HPDE6-E6E7 (cell line): ENCODE measurements around the gene CECR2.
A peak's percentile ranks its signal among the peaks of the same experiment; 100 is the strongest.

Source experiments
- DNase-seq: peaks from one replicate; pipeline ENCODE4 v3.0.0; 2011; ENCODE audit warnings: missing footprints; ENCODE audit errors: extremely low spot score

The CECR2 gene

DNA sequence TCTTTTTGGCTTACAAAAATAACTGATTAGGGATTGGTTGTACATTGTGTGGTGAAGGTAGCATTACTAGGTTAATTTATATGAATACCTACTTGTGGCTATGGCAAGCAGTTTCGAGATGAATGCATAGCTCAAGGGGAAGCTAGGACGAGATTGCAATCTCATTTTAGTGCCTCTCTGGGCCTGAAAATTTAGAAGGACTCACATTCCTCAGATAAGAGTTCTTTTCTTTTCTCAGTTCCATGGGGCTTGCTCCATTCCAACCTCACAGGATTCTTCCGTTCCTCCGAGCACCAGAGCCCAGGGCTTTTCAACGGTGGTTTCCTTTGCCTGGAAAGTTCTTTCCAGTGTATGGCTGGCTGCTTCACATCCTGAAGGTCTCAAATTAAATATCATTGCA is 82.1 kb downstream of the CECR2 start:
- DNase-seq: no peak

DNA sequence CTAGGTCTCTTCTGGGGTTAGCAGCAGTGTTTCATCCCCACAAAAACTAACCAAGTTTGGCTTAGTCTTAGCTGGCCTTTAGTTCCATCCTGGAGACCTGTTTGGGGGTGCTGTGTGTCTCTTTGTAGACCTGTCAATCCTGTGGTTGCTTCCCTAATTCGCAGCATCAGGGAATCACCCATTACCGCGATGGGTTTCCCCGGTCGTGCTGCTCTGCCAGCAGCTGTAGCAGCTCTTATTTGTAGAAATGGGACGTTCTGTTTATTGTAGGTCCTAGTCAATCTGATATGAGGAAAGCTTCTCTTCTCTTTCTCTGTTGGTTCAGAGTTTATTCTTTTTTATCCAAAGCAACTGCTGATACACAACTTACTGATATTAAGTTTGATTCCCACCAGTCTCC is 91.6 kb downstream of the CECR2 start:
- no peak for DNase-seq

DNA sequence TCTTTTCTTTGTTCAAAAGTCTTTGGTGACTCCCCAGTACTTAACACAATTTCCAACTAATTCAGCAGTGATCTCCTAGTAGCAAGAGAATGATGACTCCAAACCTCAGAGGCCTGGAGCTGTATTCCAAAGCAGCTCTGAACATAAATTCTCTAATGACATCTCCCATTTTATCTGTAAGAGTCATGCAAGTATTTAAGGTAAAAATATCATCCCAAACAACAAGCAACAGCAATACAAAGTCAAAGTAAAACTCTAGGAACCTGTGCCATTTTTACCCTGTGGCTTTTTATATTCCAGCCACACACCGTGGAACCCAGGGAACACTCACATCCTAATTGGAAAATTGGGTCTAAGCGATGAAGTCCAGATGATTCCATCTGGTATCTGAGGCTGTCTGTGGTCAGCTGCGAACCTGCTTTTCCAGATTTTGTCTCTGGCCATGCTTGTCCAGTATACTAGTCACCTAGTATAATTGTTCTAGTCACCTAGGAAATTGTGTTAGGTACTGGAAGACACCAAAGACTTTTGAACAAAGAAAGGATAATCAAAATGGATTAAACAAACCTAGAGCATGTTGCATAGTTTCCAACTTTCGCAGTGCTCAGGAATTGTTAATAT is 101.7 kb downstream of the CECR2 start:
- no peak for DNase-seq

DNA sequence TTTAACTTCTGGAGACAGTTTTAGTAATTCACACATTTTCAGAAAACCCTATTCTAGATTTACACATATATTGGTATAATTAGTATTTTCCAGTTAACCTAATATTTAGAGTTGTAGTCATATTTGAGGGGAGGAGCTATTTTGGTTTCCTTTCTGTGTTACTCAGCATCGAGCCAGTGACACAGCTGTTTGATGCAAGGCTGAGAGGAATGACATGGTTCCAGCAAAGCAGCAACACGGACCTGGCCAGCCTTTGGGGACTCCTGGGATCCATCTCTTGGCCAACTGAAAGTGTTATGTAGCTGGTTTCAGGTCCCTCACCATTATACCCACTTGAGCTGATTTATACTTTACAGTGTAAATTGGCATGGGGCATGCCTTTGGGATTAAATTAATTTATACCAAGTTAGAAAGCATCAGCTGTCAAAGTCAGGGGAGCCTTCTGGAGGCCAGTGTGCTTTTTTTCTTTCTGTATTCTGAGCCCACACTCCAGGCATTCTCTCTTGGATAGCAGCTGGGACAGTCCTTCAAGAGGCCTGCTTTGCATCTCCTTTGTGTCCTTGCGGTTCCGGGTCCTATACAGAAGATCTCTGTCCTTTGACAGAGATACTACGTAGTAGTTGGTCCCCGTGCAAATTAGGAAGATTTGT is 102.8 kb downstream of the CECR2 start:
- DNase-seq: no peak

DNA sequence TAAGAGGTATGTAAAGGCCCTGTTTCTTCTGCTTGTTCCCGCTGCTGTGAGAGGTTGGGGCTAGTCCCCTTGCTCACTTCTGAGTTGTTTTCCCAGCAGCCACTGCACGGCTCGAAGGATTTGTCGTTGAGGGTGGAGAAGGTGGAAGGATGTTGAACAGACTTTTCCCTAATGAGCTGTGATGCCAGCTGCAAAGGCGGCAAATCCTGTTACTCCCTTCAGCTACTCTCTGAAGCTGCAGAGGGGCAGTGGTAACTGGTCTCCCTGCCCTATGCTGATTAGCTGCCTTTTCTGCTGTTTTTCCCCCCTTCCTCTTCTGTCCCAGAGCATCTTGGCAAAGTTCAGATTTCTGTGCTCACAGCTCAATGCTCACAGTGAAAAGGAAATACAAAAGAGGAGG is 103.7 kb downstream of the CECR2 start:
- no peak for DNase-seq

DNA sequence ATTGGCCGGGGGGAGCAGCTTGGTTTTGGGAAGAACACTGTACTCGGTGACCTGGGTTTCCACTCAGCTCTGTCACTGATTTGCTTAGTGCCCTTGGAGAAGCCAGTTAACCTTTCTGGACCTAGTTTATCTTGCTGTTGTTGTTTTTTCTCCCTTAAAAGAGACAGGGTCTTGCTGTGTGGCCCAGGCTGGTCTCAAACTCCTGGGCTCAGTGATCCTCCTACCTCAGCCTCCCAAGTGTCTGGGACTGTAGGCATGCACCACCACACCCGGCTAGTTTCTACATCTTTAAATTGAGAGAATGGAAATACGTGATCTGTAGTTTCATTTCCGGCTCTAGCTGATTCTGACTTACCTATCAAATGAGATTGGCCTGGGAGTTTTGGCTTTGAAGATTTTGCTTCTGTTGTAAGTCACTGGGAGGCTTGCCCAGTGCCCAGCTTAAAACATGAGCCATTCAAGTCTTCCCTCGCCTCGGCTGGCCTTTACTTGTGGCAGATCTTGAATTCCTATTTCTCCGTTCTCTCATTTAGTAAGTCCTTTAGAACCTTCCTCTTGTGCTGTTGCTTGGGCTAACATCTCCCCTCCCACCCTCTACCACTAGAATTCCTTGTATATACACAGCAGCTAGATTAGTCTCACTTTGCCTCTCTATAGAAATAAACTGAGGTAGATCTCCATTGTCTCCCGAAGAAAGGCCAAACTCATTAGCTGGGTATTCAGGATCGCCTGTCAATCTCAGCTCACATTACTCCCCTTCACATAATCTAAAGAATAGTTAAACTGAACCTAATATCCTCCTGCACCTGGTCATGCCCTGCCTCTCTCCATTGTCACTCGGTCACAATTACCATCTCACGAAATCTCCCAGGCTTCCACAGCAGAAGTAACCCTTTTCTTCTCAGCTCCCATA is 106.3 kb downstream of the CECR2 start:
- DNase-seq: no peak

DNA sequence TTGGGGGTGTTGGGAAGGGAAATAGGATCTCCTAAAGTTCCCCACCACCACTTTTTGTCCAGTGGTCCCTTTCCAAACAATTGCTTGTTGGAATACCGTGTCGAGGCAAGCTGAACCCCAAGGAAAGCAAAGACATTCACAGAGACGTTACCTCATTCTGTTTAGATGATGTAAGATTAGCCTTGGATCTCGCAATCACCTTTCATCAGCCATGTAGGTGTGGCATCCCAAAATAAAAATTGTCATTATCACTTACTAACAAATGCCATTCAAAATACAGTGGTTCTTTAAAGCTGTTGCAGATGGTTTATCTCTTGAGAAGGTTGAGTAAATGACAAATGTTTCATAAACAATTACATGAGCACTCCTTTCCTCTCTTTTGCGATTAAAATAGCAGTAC is 107.6 kb downstream of the CECR2 start:
- no peak for DNase-seq

DNA sequence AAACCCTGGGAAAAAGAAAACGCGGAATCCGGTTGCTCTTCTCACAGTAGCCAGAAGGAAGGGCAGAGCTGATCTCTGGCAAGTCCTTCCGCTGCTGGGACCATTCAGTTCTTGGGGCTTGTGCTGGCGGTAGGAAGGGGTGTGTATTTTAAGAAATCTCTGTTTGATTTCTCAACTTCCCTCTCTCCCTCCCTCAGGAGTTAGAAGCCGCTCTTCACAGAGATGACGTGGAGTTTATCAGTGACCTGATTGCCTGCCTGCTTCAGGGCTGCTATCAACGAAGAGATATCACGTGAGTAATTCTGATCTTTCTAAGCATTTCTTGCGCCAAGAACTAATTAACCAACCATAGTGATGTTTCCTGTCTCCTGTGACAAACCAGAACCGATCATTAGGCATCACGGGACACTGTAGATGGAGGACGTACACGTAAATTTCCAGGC is 108.2 kb downstream of the CECR2 start:
- no peak for DNase-seq

DNA sequence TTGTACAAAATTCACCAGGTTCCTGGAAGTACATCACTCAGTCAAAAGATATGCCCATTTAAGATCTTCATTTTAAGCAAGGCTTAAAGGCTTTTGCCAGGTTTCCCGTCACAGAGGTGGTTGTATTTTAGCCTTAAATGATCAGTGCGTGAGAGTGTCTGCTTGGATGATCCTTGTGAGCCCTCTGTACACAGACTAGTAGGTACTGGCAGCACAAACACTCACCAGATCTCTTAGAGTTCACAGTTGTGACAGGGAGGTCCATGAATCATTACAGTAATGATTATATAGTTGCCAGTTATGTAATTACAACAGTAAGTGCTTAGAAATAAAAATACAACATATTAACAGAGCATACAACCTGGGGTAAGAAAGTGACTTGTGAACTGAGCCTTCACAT is 109.9 kb downstream of the CECR2 start:
- DNase-seq: no peak

DNA sequence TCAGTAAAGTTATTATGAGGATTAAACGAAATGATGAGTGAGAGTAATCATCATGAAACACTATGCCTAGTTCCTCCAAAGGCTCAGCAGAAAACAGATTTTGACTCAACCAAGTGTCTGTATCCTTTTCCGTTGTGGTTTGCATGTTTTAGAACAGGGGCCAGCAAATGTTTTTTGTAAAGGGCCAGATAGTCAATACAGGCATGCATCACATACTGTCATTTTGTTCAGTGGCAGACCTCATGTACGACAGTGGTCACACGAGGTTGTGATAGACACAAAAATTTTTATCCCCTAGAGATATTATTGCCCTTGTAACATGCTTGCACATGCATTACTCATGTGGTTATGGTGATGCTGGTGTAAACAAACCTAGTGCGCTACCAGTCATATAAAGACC is 112.2 kb downstream of the CECR2 start:
- DNase-seq: no peak

DNA sequence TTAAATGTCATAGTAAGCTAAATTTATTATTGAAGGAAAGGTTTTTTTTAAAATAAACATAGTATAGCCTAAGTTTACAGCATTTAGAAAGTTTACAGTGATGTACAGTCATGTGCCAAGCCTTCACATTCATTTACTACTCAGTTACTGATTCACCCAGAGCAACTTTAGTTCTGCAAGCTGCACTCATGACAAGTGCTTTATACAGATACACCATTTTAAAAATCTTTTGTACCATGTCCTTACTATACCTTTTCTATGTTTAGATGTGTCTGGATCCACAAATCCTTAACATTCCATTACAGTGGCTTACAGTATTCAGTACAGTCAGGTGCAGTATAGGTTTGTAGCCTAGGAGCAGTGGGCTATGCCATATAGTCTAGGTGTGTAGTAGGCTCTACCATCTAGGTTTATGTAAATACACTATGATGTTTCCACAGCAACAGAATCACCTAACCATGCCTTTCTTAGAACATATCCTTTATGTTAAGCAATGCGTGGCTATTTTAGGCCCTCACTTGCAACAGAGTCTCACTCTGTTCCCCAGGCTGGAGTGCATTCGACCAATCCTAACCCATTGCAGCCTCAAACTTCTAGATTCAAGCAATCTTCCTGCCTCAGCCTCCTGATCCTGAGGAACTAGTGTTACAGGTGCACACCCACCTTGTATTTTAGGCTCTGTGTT is 114.6 kb downstream of the CECR2 start:
- DNase-seq: no peak

DNA sequence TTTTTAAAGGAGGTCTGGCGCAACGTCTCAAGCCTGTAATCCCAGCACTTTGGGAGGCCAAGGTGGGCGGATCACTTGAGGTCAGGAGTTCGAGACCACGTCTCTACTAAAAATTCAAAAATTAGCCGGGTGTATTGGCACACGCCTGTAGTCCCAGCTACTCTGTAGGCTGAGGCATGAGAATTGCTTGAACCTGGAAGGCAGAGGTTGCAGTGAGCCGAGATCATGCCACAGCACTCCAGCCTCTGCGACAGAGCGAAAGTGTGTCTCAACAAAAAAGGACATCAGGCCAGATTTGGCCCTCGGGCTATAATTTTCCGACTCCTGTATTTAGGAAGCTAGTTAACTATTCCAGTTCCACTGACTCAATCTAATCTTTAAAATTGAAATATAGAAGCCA is 115.3 kb downstream of the CECR2 start:
- no peak for DNase-seq

DNA sequence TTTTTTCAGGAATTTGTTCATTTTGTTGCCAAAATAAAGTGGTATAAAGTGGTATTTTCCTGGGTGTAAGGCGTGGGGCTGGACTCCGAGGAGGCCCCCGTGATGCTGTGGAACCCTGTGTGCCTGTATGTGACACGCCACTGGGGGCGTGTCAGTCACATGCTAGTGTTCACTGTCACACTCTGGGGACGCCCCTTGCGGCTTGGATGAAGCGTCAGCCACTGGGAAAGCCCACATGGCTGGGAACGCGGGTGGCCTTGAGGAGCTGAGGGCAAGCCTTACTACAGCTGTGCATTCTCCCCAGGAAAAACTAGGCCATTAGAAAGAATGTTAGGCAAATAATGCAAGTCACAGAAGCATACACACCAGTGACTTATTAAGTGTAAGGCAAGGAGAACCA is 117.1 kb downstream of the CECR2 start:
- DNase-seq: no peak

DNA sequence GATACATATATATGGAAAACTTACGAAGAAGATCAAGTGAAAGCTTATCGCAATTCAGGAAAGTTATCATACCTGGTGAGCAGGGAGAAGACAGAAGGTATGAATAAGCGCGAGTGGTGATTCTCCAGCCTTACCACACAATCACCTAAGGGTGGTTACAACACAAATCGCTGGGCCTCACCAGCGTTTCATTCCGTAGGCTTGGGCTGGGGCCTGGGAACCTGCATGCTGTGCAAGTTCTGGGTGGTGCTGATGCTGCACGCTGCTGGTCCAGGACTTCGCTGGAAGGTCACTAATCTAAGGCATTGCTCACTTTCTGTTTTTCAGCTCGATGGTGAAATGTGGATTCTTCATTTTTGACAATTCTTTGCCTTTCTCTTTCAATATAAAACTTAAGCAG is 117.5 kb downstream of the CECR2 start:
- DNase-seq: no peak

DNA sequence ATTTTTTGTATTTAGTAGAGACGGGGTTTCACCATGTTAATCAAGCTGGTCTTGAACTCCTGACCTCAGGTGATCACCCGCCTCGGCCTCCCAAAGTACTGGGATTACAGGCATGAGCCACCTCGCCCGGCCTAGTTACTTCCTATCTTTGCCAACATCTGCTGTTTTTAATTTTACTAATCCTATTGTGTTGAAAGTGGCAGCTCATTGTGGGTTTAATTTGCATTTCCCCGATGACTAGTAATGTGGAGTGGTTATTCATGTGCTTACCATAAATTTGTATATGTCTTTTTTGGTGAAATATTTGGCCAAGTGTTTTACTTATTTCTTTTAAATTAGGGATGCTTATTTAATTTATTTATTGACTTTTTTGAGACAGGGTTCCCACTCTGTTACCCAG is 119.8 kb downstream of the CECR2 start:
- no peak for DNase-seq

DNA sequence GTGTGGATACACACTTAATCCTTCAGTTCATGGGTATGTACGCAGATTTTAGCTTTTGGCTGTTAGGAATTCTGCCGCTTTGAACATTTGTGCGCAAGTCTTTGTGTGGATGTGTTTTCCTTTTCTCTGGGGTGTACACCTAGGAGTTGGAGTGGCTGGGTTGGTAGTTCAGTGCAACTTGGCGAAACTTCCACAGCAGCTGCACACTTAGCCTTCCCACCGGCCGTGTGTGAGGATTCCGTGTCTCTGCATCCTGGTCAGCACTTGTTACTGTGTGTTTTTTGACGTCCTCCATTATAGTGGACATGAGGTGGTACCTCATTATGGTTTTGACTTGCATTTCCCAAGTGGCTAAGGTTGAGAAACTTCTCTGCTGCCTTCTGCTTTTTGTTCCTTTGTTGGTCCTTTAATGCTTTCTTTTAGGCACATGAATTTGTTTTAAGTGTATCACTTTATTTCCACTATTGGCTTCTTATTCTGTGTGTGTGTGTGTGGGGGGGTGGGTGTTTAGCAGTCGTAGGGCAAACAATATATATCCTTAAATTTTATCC is 121.9 kb downstream of the CECR2 start:
- no peak for DNase-seq

DNA sequence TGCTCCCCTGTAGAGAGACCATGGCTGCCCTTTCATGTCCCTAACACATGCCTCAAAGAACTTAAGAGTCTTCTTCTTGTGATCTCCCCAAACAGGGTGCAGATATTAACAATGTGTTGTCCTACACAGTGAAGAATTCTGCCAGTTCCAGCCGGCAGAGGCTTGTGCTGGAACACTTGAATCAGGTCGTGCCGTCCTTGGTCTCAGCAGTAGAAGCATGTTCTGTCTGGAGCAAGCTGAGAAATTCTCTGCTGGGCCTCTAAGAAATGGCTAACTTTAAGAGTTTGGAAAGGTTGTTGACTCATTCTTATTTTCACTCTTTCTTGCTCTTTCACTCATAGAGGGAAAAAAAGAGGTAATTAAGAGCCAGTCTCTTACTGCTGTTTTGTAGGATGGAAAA is 123.0 kb downstream of the CECR2 start:
- DNase-seq: no peak

DNA sequence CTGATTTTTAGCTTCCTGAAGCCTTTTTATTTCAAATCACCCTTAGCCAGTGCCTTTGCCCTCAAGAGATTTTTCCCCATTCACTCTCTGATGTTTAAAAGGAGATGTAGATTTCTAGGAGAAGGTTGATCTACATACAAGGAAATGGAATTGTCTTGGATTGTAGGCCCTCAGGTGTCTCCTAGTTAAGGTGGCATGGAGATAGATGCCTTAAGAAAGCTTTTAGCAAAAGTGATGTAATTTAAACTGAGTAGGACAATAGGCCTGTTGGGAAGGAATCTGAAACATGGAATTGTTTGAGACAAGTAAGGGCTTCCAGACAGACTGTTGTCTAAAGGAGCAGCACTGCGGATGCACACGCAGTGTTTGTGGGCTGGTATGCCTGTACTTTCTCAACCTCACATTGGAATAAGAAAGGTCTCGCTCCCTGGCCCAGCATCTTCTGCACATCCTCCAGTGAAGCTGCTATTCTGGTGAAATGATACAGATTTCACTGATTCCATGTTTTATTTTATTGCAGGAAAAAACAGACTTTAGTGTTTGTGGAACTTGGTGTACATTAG is 124.2 kb downstream of the CECR2 start:
- no peak for DNase-seq

DNA sequence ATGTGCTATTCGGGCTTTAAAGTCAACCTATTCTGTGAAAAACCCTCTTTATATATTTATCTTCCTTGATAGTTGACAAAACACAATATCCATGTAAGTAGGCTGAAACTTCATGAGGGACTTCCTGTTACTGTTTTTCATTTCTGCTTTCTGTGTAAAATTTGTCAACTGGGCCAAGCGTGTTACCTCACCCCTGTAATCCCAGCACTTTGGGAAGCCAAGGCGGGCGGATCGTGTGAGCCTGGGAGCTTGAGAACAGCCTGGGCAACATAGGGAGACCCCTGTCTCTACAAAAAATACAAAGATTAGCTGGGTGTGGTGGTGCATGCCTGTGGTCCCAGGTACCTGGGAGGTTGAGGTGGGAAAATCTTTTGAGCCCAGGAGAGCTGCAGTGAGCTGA is 127.6 kb downstream of the CECR2 start:
- DNase-seq: no peak

DNA sequence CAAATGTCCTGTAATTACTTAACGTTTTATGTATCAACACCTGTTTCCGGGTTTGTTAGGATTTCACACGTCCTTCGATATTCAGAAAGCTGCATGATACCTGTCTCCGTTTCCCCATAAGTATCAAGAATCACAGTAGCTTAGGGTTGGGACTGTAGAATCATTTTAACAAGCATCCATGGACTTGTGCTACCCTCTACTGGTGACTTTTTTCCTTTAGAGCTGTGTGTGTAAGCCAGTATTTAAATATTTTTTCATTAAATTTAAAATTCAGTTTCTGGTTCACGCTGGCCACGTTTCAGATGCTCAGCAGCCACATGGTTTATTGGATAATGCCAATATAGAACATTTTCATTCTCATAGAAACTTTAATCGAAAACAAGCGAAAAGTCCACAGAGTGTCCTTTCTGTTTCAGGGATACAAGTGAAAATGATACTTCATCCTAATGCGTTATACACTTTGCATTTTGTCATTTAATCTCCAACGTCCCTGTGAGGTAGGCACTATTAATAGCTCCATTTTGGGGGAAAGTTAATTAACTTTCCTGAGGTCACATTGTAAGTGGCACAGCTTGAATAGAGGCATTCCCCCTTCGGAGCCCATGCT is 132.5 kb downstream of the CECR2 start:
- DNase-seq: peak; percentile 51

DNA sequence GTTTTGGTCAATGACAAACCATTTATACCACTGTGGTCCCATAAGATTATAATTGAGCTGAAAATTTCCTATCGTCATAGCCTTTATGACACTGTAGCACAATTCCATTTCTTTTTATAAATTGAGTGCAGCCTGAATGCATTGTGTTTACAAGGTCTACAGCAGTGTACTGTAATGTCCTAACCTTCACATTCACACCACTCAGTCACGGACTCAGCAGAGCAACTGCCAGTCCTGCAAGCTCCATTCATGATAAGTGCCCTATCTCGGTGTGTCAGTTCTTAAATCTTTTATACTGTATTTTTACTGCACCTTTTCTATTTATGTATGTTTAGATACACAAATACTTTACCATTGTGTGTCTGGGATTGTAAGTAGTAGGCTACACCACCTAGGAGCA is 138.8 kb downstream of the CECR2 start:
- DNase-seq: no peak
